Gastrocnemius medialis (tissue), 4 donors: Measurements from ENCODE around the gene LAMC3. TPM values are rescaled to one million over a fixed set of nuclear protein-coding genes. Genes with fewer than 3 reads are reported as not detected.

ENCODE experiments used
- ATAC-seq, 2 donors: fragments of 150-250 bp; one replicate each; pipeline ENCODE4 v1.9.1; 2016
- DNase-seq, 2 donors: peaks; one replicate each; pipeline ENCODE4 v3.0.0-alpha.2; 2019
- H3K27ac ChIP-seq, 4 donors: fragments of 200-600 bp; sonication (generic); 1 replicate in 1 of 4; 2 replicates in 3 of 4; pipeline ENCODE4 v1.5.1; 2016 to 2018; ENCODE audit warnings: mild to moderate bottlenecking in 2 of 4, moderate library complexity in 1 of 4
- H3K27me3 ChIP-seq, 3 donors: fragments of 200-600 bp; sonication (generic) in 2 of 3; 1 replicate in 1 of 3; 2 replicates in 2 of 3; pipeline versions ENCODE4 v1.5.1 to v1.6.0; 2016 to 2019; ENCODE audit warnings: mild to moderate bottlenecking in 1 of 3, moderate library complexity in 1 of 3
- H3K36me3 ChIP-seq, 2 donors: fragments of 200-600 bp; sonication (generic) in 1 of 2; one replicate each; pipeline ENCODE4 v1.5.1; 2017 to 2018
- H3K4me1 ChIP-seq, 2 donors: fragments of 200-600 bp; sonication (generic) in 1 of 2; one replicate each; pipeline ENCODE4 v1.5.1; 2016 to 2017; ENCODE audit warnings: mild to moderate bottlenecking in 2 of 2
- H3K4me3 ChIP-seq, 4 donors: fragments of 200-600 bp; sonication (generic) in 3 of 4; 1 replicate in 1 of 4; 2 replicates in 3 of 4; pipeline ENCODE4 v1.5.1; 2016 to 2019; ENCODE audit warnings: mild to moderate bottlenecking in 2 of 4
- H3K9me3 ChIP-seq, 3 donors: fragments of 200-600 bp; sonication (generic) in 2 of 3; 1 replicate in 1 of 3; 2 replicates in 2 of 3; pipeline ENCODE4 v1.5.1; 2016 to 2019
- POLR2A ChIP-seq, 2 donors: fragments of 450-650 bp; IDR thresholded peaks; one replicate each; pipeline ENCODE4 v1.6.1; 2017; ENCODE audit warnings: antibody characterized with exemption in 2 of 2, mild to moderate bottlenecking in 2 of 2, moderate library complexity in 2 of 2
- in situ Hi-C, 4 donors: fragments of 200-750 bp; cut with MboI; loops; one replicate each; pipeline versions ENCODE4 v1.15.0 to v1.8.0; 2017; ENCODE audit warnings: low sequenced_read_pairs in 4 of 4
- intact Hi-C: fragments of 100-400 bp; cut with DNase I; formaldehyde crosslinking; loops from one replicate; pipeline ENCODE4 v1.15.1; 2023; ENCODE audit warnings: low total_unique reads
- total RNA-seq, 4 donors: library from RNA; depleted of rRNA; stranded (reverse); fragments of >200 nt; gene quantifications; one replicate each; pipeline versions ENCODE4 v1.1.0 to v1.2.3, GENCODE V29; 2016
- TF ChIP-seq, protein P1 (sequence below), 5 experiments: fragments of 450-650 bp in 3 of 5; fragments of 200-600 bp in 2 of 5; sonication (generic) in 2 of 5; IDR thresholded peaks in 4 of 5; conservative IDR thresholded peaks in 1 of 5; 1 replicate in 4 of 5; 2 replicates in 1 of 5; pipeline ENCODE4 v1.5.1; 2016 to 2019; ENCODE audit warnings: antibody characterized with exemption in 5 of 5, mild to moderate bottlenecking in 3 of 5, moderate library complexity in 3 of 5

Gene LAMC3
- total RNA-seq, 4 donors from 2014 or later, result 0.07 to 1.5 (median 0.72) TPM

- ATAC-seq, result no peak
- no peak overlapping the region for H3K4me3 ChIP-seq
- H3K9me3 ChIP-seq, result no peaks in the 10 kb centered on the region
- H3K36me3 ChIP-seq, result no peaks in the 10 kb centered on the region
- peaks cover 1 to 2% of the 10 kb centered on the region in 2 donors for H3K4me1 ChIP-seq
- intact Hi-C loops (no loop called here), in situ Hi-C loops (no loop called here)
- H3K27me3 ChIP-seq, result no peaks in the 10 kb centered on the region
- H3K27ac ChIP-seq, result no peak overlapping the region
- DNase-seq, result no peak
- TF ChIP-seq POLR2A (IDR thresholded peaks at IDR 0.05), result no peak
These were observed 110.6 kb downstream of the LAMC3 start for GRCh38 chr9:131119600-131119999.

- intact Hi-C loops, result no loop called here
- DNase-seq (no peak), ATAC-seq (no peak)
- H3K36me3 ChIP-seq, result no peaks in the 10 kb centered on the region
- H3K27me3 ChIP-seq, result no peaks in the 10 kb centered on the region
- H3K4me3 ChIP-seq, result no peak overlapping the region
- H3K27ac ChIP-seq, result no peak overlapping the region
- H3K9me3 ChIP-seq, result no peaks in the 10 kb centered on the region
- TF ChIP-seq, protein P1, sequence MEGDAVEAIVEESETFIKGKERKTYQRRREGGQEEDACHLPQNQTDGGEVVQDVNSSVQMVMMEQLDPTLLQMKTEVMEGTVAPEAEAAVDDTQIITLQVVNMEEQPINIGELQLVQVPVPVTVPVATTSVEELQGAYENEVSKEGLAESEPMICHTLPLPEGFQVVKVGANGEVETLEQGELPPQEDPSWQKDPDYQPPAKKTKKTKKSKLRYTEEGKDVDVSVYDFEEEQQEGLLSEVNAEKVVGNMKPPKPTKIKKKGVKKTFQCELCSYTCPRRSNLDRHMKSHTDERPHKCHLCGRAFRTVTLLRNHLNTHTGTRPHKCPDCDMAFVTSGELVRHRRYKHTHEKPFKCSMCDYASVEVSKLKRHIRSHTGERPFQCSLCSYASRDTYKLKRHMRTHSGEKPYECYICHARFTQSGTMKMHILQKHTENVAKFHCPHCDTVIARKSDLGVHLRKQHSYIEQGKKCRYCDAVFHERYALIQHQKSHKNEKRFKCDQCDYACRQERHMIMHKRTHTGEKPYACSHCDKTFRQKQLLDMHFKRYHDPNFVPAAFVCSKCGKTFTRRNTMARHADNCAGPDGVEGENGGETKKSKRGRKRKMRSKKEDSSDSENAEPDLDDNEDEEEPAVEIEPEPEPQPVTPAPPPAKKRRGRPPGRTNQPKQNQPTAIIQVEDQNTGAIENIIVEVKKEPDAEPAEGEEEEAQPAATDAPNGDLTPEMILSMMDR (IDR thresholded peaks at IDR 0.05 in 4 of 5, conservative IDR thresholded peaks at IDR 0.05 in 1 of 5), result no peak
- no peak for TF ChIP-seq POLR2A (IDR thresholded peaks at IDR 0.05)
- H3K4me1 ChIP-seq, result peaks cover 5 to 7% of the 10 kb centered on the region in 2 donors
- in situ Hi-C loops, result no loop called here
These were observed 111.8 kb downstream of the LAMC3 start for GRCh38 chr9:131120620-131121228.

GRCh38 chr9:131121346-131121745 lies 112.4 kb downstream of the LAMC3 start:
- Histone ChIP-seq H3K4me3 (no peak overlapping the region), H3K27ac (no peak overlapping the region), H3K36me3 (no peaks in the 10 kb centered on the region), H3K9me3 (no peaks in the 10 kb centered on the region), H3K27me3 (no peaks in the 10 kb centered on the region), H3K4me1 (peaks cover 10 to 11% of the 10 kb centered on the region in 2 donors)
- DNase-seq (no peak), ATAC-seq (no peak)
- no peak for TF ChIP-seq POLR2A (IDR thresholded peaks at IDR 0.05)
- TF ChIP-seq, protein P1 (IDR thresholded peaks at IDR 0.05 in 4 of 5, conservative IDR thresholded peaks at IDR 0.05 in 1 of 5), result no peak
- intact Hi-C loops (no loop called here), in situ Hi-C loops (no loop called here)

GRCh38 chr9:131122158-131122557 lies 113.2 kb downstream of the LAMC3 start:
- Histone ChIP-seq H3K27me3 (no peaks in the 10 kb centered on the region), H3K27ac (no peak overlapping the region), H3K4me1 (peaks cover 18 to 20% of the 10 kb centered on the region in 2 donors), H3K9me3 (no peaks in the 10 kb centered on the region), H3K4me3 (no peak overlapping the region), H3K36me3 (no peaks in the 10 kb centered on the region)
- intact Hi-C loops (no loop called here), in situ Hi-C loops (no loop called here)
- DNase-seq, result no peak
- no peak for ATAC-seq
- TF ChIP-seq, protein P1 (IDR thresholded peaks at IDR 0.05 in 4 of 5, conservative IDR thresholded peaks at IDR 0.05 in 1 of 5), result no peak
- no peak for TF ChIP-seq POLR2A (IDR thresholded peaks at IDR 0.05)

GRCh38 chr9:131125038-131125287 lies 116.0 kb downstream of the LAMC3 start:
- Histone ChIP-seq H3K4me3 (peak overlapping the region; percentile 91 to 98 (median 94)), H3K36me3 (peaks cover 0 to 26% of the 10 kb centered on the region in 2 donors), H3K9me3 (no peaks in the 10 kb centered on the region), H3K27ac (peak overlapping the region; percentile 81 to 93 (median 91)), H3K27me3 (no peaks in the 10 kb centered on the region), H3K4me1 (peaks cover 20 to 21% of the 10 kb centered on the region in 2 donors)
- ATAC-seq (peak; percentile 8 to 25), DNase-seq (no peak)
- in situ Hi-C loops (loop anchor here in 1 of 4 donors (25.0 kb wide), 1 partner anchor 1162 kb away; no protein-coding TSS in a partner anchor), intact Hi-C loops (no loop called here)
- no peak for TF ChIP-seq POLR2A (IDR thresholded peaks at IDR 0.05)
- TF ChIP-seq, protein P1 (IDR thresholded peaks at IDR 0.05 in 4 of 5, conservative IDR thresholded peaks at IDR 0.05 in 1 of 5), result no peak
